ENCODE results near the gene FAM124B. TPM values are rescaled to one million over a fixed set of nuclear protein-coding genes. Genes with fewer than 3 reads are reported as not detected.
"Not testable (repeated sequence)": the region's sequence is repeated elsewhere in the genome, so short reads cannot be mapped to it uniquely, and the experiment has no call there.

Gene FAM124B
- polyA plus RNA-seq, 1 donor (not counting 4 experiments of a cell fraction or from before 2014, with no cell fraction given), result 0.03 TPM

DNA sequence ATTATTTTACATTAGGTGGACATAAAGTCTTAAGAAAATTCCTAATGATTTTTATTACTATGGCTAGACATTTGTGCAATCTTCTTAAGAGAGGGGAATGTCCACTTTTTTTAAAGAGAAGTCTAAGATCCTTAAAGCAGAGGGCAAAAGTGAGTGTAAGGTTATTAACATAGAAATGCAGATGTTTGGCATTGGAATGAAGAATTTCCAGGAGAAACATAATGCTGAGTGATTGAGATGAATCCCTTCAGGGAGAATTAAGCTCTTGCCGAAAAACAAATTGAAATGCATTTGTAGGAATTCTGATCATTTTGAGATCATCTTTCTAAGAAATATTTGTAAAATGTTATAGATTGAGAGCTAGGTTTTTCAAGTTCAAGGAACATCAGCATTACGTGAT lies 15.0 kb downstream of the FAM124B start:
- H3K9me3 ChIP-seq (ENCODE audit: control insufficient read depth, low read depth, low read length), result no peaks in the 10 kb centered on the region
- H3K4me3 ChIP-seq (ENCODE audit: control insufficient read depth in 2 of 3, extremely low read depth in 1 of 3, insufficient read depth in 2 of 3, low read depth in 1 of 3, low read length in 3 of 3), result no peak overlapping the region
- peaks cover 2% of the 10 kb centered on the region for H3K27me3 ChIP-seq (ENCODE audit: control insufficient read depth, extremely low read depth, insufficient read depth, low read length)
- no peak overlapping the region for H3K4me2 ChIP-seq (ENCODE audit: control insufficient read depth, extremely low read depth, insufficient read depth, low read depth, low read length)
- no peak overlapping the region for H2AFZ ChIP-seq (ENCODE audit: control insufficient read depth, low read length)
- H3K27ac ChIP-seq (ENCODE audit: control insufficient read depth, insufficient read depth, low read length), result no peak overlapping the region
- dilution Hi-C loops (cut with MboI; ENCODE audit: extremely low pct_ligation_motif_present, low sequenced_read_pairs), result no loop called here
- FAIRE-seq (no peak), DNase-seq (ENCODE audit: low read depth, low spot score) (no peak)
- no peaks in the 10 kb centered on the region for H3K79me2 ChIP-seq (ENCODE audit: control insufficient read depth, insufficient read depth, low read length)
- no peak overlapping the region for H3K9ac ChIP-seq (ENCODE audit: control insufficient read depth, extremely low read depth, insufficient read depth, low read length)
- TF ChIP-seq, protein P1, sequence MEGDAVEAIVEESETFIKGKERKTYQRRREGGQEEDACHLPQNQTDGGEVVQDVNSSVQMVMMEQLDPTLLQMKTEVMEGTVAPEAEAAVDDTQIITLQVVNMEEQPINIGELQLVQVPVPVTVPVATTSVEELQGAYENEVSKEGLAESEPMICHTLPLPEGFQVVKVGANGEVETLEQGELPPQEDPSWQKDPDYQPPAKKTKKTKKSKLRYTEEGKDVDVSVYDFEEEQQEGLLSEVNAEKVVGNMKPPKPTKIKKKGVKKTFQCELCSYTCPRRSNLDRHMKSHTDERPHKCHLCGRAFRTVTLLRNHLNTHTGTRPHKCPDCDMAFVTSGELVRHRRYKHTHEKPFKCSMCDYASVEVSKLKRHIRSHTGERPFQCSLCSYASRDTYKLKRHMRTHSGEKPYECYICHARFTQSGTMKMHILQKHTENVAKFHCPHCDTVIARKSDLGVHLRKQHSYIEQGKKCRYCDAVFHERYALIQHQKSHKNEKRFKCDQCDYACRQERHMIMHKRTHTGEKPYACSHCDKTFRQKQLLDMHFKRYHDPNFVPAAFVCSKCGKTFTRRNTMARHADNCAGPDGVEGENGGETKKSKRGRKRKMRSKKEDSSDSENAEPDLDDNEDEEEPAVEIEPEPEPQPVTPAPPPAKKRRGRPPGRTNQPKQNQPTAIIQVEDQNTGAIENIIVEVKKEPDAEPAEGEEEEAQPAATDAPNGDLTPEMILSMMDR (optimal IDR thresholded peaks at IDR 0.05 in 1 of 3, IDR thresholded peaks at IDR 0.05 in 1 of 3, conservative IDR thresholded peaks at IDR 0.05 in 1 of 3; ENCODE audit: extremely low read depth in 1 of 3, insufficient read depth in 2 of 3, low read length in 3 of 3), result no peak
- TF ChIP-seq EZH2 (IDR thresholded peaks at IDR 0.05; ENCODE audit: low read length), result no peak
- H3K4me1 ChIP-seq (ENCODE audit: control insufficient read depth, extremely low read depth, insufficient read depth, low read length), result no peaks in the 10 kb centered on the region
- no peaks in the 10 kb centered on the region for H3K36me3 ChIP-seq (ENCODE audit: control insufficient read depth in 2 of 2, extremely low read depth in 1 of 2, insufficient read depth in 2 of 2, low read length in 2 of 2)
- H3K9me1 ChIP-seq (ENCODE audit: control insufficient read depth, extremely low read depth, insufficient read depth, low read length), result no peaks in the 10 kb centered on the region
- H4K20me1 ChIP-seq (ENCODE audit: control insufficient read depth, extremely low read depth, insufficient read depth, low read length), result no peaks in the 10 kb centered on the region

- DNase-seq (ENCODE audit: low read depth, low spot score) (no peak), FAIRE-seq (no peak)
- H3K9me3 ChIP-seq (ENCODE audit: control insufficient read depth, low read depth, low read length), result no peaks in the 10 kb centered on the region
- H3K4me1 ChIP-seq (ENCODE audit: control insufficient read depth, extremely low read depth, insufficient read depth, low read length), result no peaks in the 10 kb centered on the region
- no peaks in the 10 kb centered on the region for H3K79me2 ChIP-seq (ENCODE audit: control insufficient read depth, insufficient read depth, low read length)
- no peaks in the 10 kb centered on the region for H3K36me3 ChIP-seq (ENCODE audit: control insufficient read depth in 2 of 2, extremely low read depth in 1 of 2, insufficient read depth in 2 of 2, low read length in 2 of 2)
- dilution Hi-C loops (cut with MboI; ENCODE audit: extremely low pct_ligation_motif_present, low sequenced_read_pairs), result no loop called here
- H4K20me1 ChIP-seq (ENCODE audit: control insufficient read depth, extremely low read depth, insufficient read depth, low read length), result no peaks in the 10 kb centered on the region
- H3K4me2 ChIP-seq (ENCODE audit: control insufficient read depth, extremely low read depth, insufficient read depth, low read depth, low read length), result no peak overlapping the region
- H3K9ac ChIP-seq (ENCODE audit: control insufficient read depth, extremely low read depth, insufficient read depth, low read length), result no peak overlapping the region
- H3K27ac ChIP-seq (ENCODE audit: control insufficient read depth, insufficient read depth, low read length), result no peak overlapping the region
- no peak overlapping the region for H3K4me3 ChIP-seq (ENCODE audit: control insufficient read depth in 2 of 3, extremely low read depth in 1 of 3, insufficient read depth in 2 of 3, low read depth in 1 of 3, low read length in 3 of 3)
- H3K27me3 ChIP-seq (ENCODE audit: control insufficient read depth, extremely low read depth, insufficient read depth, low read length), result peaks cover 2% of the 10 kb centered on the region
- no peaks in the 10 kb centered on the region for H3K9me1 ChIP-seq (ENCODE audit: control insufficient read depth, extremely low read depth, insufficient read depth, low read length)
- H2AFZ ChIP-seq (ENCODE audit: control insufficient read depth, low read length), result no peak overlapping the region
- TF ChIP-seq EZH2 (IDR thresholded peaks at IDR 0.05; ENCODE audit: low read length), result no peak
- TF ChIP-seq, protein P1 (optimal IDR thresholded peaks at IDR 0.05 in 1 of 3, IDR thresholded peaks at IDR 0.05 in 1 of 3, conservative IDR thresholded peaks at IDR 0.05 in 1 of 3; ENCODE audit: extremely low read depth in 1 of 3, insufficient read depth in 2 of 3, low read length in 3 of 3), result no peak
These were observed 18.8 kb downstream of the FAM124B start for GRCh38 chr2:224382973-224383555.

- H4K20me1 ChIP-seq (ENCODE audit: control insufficient read depth, extremely low read depth, insufficient read depth, low read length); H3K36me3 ChIP-seq (ENCODE audit: control insufficient read depth in 2 of 2, extremely low read depth in 1 of 2, insufficient read depth in 2 of 2, low read length in 2 of 2); FAIRE-seq; H3K9me1 ChIP-seq (ENCODE audit: control insufficient read depth, extremely low read depth, insufficient read depth, low read length); H3K9ac ChIP-seq (ENCODE audit: control insufficient read depth, extremely low read depth, insufficient read depth, low read length); H3K4me2 ChIP-seq (ENCODE audit: control insufficient read depth, extremely low read depth, insufficient read depth, low read depth, low read length); H3K4me3 ChIP-seq (ENCODE audit: control insufficient read depth in 2 of 3, extremely low read depth in 1 of 3, insufficient read depth in 2 of 3, low read depth in 1 of 3, low read length in 3 of 3); H2AFZ ChIP-seq (ENCODE audit: control insufficient read depth, low read length); H3K27ac ChIP-seq (ENCODE audit: control insufficient read depth, insufficient read depth, low read length); H3K9me3 ChIP-seq (ENCODE audit: control insufficient read depth, low read depth, low read length); H3K27me3 ChIP-seq (ENCODE audit: control insufficient read depth, extremely low read depth, insufficient read depth, low read length); DNase-seq (ENCODE audit: low read depth, low spot score); dilution Hi-C loops (cut with MboI; ENCODE audit: extremely low pct_ligation_motif_present, low sequenced_read_pairs); H3K4me1 ChIP-seq (ENCODE audit: control insufficient read depth, extremely low read depth, insufficient read depth, low read length); H3K79me2 ChIP-seq (ENCODE audit: control insufficient read depth, insufficient read depth, low read length): not testable (repeated sequence)
These were observed 19.6 kb downstream of the FAM124B start for GRCh38 chr2:224382280-224382647.

All from keratinocyte (primary cell).